Body of pancreas (tissue), 4 donors: ENCODE data around the gene APOB.

Experiments used
- POLR2A ChIP-seq, 3 donors: fragments of 450-650 bp; IDR thresholded peaks; one replicate each; pipeline ENCODE4 v1.6.1; 2016; ENCODE audit warnings: antibody characterized with exemption in 3 of 3, mild to moderate bottlenecking in 2 of 3
- TF ChIP-seq, protein P1 (sequence below), 7 experiments: fragments of 450-650 bp in 4 of 7; fragments of 200-600 bp in 3 of 7; sonication (generic) in 3 of 7; IDR thresholded peaks; one replicate each; pipeline ENCODE4 v1.5.1; 2016 to 2019; ENCODE audit warnings: antibody characterized with exemption in 7 of 7

DNA sequence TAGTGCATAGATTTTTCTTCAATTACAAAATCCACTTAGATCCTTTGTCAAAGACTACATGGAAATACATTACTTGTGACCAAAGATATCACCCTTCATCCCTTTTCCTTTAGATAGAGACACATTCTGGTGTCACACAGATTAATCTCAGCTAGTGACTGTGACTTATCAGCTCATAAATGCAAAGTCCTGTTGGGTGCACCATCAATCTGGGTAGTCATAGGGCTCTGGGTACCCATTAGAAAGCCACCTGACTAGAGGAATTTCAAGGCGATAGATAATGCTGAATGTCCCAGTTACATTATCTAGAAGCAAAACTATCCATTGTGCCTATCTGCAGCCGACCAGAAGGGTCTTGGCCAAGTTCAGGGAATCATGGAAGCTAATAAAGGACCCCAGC, 2.6 kb upstream of the APOB start:
- TF ChIP-seq, protein P1, sequence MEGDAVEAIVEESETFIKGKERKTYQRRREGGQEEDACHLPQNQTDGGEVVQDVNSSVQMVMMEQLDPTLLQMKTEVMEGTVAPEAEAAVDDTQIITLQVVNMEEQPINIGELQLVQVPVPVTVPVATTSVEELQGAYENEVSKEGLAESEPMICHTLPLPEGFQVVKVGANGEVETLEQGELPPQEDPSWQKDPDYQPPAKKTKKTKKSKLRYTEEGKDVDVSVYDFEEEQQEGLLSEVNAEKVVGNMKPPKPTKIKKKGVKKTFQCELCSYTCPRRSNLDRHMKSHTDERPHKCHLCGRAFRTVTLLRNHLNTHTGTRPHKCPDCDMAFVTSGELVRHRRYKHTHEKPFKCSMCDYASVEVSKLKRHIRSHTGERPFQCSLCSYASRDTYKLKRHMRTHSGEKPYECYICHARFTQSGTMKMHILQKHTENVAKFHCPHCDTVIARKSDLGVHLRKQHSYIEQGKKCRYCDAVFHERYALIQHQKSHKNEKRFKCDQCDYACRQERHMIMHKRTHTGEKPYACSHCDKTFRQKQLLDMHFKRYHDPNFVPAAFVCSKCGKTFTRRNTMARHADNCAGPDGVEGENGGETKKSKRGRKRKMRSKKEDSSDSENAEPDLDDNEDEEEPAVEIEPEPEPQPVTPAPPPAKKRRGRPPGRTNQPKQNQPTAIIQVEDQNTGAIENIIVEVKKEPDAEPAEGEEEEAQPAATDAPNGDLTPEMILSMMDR (IDR thresholded peaks at IDR 0.05): no peak
- TF ChIP-seq POLR2A (IDR thresholded peaks at IDR 0.05): no peak
